Body of pancreas (tissue), 4 donors: ENCODE measurements around the gene GIPC1. TPM values are rescaled to one million over a fixed set of nuclear protein-coding genes. Genes with fewer than 3 reads are reported as not detected.

Experiments used
- ATAC-seq: fragments of 150-250 bp; one replicate; pipeline ENCODE4 v1.9.1; 2016
- DNase-seq, 4 donors: peaks; one replicate each; pipeline ENCODE4 v3.0.0-alpha.2; 2019
- H3K27ac ChIP-seq, 4 donors: fragments of 200-600 bp; sonication (generic); 1 replicate in 3 of 4; 2 replicates in 1 of 4; pipeline versions ENCODE4 v1.5.1 to v1.6.1; 2016 to 2019; ENCODE audit warnings: mild to moderate bottlenecking in 1 of 4, mixed read lengths in 1 of 4, moderate library complexity in 1 of 4
- H3K27me3 ChIP-seq, 2 donors: fragments of 200-600 bp; sonication (generic); one replicate each; pipeline ENCODE4 v1.6.0; 2016; ENCODE audit warnings: mild to moderate bottlenecking in 1 of 2
- H3K36me3 ChIP-seq, 2 donors: fragments of 200-600 bp; sonication (generic); replicated peaks in 1 of 2; 2 replicates each; pipeline ENCODE4 v1.5.1; 2016; ENCODE audit warnings: low read depth in 2 of 2; ENCODE audit not compliant: insufficient read depth in 1 of 2
- H3K4me1 ChIP-seq: fragments of 200-600 bp; sonication (generic); one replicate; pipeline ENCODE4 v1.6.0; 2016
- H3K4me3 ChIP-seq, 2 donors: fragments of 200-600 bp; sonication (generic); 1 replicate in 1 of 2; 2 replicates in 1 of 2; pipeline ENCODE4 v1.5.1; 2016 to 2019
- H3K9me3 ChIP-seq, 3 donors: fragments of 200-600 bp; sonication (generic); 1 replicate in 2 of 3; 2 replicates in 1 of 3; pipeline ENCODE4 v1.5.1; 2016
- POLR2A ChIP-seq, 3 donors: fragments of 450-650 bp; IDR thresholded peaks; one replicate each; pipeline ENCODE4 v1.6.1; 2016; ENCODE audit warnings: antibody characterized with exemption in 3 of 3, mild to moderate bottlenecking in 2 of 3
- WGBS, 2 donors: methylation state at CpG; one replicate each; pipeline ENCODE4 v1.1.5; 2017; 5-methylcytosine and 5-hydroxymethylcytosine counted together
- intact Hi-C: fragments of 100-400 bp; cut with DNase I; formaldehyde crosslinking; loops from one replicate; pipeline ENCODE4 v1.15.1; 2023
- total RNA-seq, 2 donors: library from RNA; depleted of rRNA; stranded (reverse); fragments of >200 nt; gene quantifications; one replicate each; pipeline ENCODE4 v1.1.0, GENCODE V29; 2016
- TF ChIP-seq, protein P1 (sequence below), 7 experiments: fragments of 450-650 bp in 4 of 7; fragments of 200-600 bp in 3 of 7; sonication (generic) in 3 of 7; IDR thresholded peaks; one replicate each; pipeline ENCODE4 v1.5.1; 2016 to 2019; ENCODE audit warnings: antibody characterized with exemption in 7 of 7

The GIPC1 gene
- total RNA-seq, 2 donors from 2014 or later: 34.5 to 120 TPM

- WGBS, 2 donors: 80 to 94% methylated on average over 6 of the region's 6 CpGs
- intact Hi-C loops: no loop called here
- no peaks in the 10 kb centered on the region for H3K27me3 ChIP-seq
- no peak overlapping the region for H3K27ac ChIP-seq
- H3K4me1 ChIP-seq: no peaks in the 10 kb centered on the region
- no peaks in the 10 kb centered on the region for H3K9me3 ChIP-seq
- no peak overlapping the region for H3K4me3 ChIP-seq
- TF ChIP-seq POLR2A (IDR thresholded peaks at IDR 0.05): no peak
- TF ChIP-seq, protein P1, sequence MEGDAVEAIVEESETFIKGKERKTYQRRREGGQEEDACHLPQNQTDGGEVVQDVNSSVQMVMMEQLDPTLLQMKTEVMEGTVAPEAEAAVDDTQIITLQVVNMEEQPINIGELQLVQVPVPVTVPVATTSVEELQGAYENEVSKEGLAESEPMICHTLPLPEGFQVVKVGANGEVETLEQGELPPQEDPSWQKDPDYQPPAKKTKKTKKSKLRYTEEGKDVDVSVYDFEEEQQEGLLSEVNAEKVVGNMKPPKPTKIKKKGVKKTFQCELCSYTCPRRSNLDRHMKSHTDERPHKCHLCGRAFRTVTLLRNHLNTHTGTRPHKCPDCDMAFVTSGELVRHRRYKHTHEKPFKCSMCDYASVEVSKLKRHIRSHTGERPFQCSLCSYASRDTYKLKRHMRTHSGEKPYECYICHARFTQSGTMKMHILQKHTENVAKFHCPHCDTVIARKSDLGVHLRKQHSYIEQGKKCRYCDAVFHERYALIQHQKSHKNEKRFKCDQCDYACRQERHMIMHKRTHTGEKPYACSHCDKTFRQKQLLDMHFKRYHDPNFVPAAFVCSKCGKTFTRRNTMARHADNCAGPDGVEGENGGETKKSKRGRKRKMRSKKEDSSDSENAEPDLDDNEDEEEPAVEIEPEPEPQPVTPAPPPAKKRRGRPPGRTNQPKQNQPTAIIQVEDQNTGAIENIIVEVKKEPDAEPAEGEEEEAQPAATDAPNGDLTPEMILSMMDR (IDR thresholded peaks at IDR 0.05): no peak
- H3K36me3 ChIP-seq: peaks cover 0 to 32% of the 10 kb centered on the region in 2 donors
- no peak for ATAC-seq
- DNase-seq: no peak
Measured at GRCh38 chr19:14449321-14449720, 46.6 kb downstream of the GIPC1 start.

GRCh38 chr19:14446336-14447036 lies 49.4 kb downstream of the GIPC1 start:
- Histone ChIP-seq H3K4me1 (no peaks in the 10 kb centered on the region), H3K27me3 (no peaks in the 10 kb centered on the region), H3K36me3 (peaks cover 0 to 45% of the 10 kb centered on the region in 2 donors), H3K27ac (no peak overlapping the region), H3K9me3 (no peaks in the 10 kb centered on the region), H3K4me3 (no peak overlapping the region)
- 90 to 96% methylated on average over 2 to 10 of the region's 10 CpGs for WGBS, 2 donors
- TF ChIP-seq POLR2A (IDR thresholded peaks at IDR 0.05): no peak
- TF ChIP-seq, protein P1 (IDR thresholded peaks at IDR 0.05): no peak
- DNase-seq (no peak), ATAC-seq (no peak)
- intact Hi-C loops: no loop called here

DNA sequence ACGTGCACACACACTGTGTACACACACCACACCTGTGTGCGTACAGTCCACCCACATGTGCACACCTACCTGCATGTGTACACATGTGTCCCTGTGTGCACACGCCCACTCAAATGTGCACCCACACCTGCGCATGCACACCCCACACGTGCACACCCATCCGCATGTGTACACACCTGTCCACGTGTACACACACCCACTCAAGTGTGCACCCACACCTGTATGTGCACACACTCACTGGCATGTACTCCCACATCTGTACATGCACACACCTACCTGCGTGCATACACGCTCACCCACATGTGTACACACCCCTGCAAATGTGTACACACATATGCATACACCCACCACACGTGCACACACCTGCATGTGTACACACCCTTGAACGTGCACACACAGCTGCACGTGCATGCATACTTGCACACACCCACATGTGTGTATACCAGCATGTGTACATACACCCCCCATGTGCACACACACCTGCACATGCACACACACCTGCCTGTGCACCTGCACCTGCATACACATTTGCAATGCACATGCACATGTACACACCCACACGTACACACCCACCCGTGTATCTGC lies 52.2 kb downstream of the GIPC1 start:
- Histone ChIP-seq H3K27ac (no peak overlapping the region), H3K4me1 (no peaks in the 10 kb centered on the region), H3K27me3 (no peaks in the 10 kb centered on the region), H3K36me3 (peaks cover 0 to 39% of the 10 kb centered on the region in 2 donors), H3K4me3 (no peak overlapping the region), H3K9me3 (no peaks in the 10 kb centered on the region)
- DNase-seq (no peak), ATAC-seq (no peak)
- TF ChIP-seq POLR2A (IDR thresholded peaks at IDR 0.05): no peak
- TF ChIP-seq, protein P1 (IDR thresholded peaks at IDR 0.05): peak in 1 of 7 experiments; percentile 30
- intact Hi-C loops: no loop called here
- 90 to 93% methylated on average over 9 to 13 of the region's 14 CpGs for WGBS, 2 donors

DNA sequence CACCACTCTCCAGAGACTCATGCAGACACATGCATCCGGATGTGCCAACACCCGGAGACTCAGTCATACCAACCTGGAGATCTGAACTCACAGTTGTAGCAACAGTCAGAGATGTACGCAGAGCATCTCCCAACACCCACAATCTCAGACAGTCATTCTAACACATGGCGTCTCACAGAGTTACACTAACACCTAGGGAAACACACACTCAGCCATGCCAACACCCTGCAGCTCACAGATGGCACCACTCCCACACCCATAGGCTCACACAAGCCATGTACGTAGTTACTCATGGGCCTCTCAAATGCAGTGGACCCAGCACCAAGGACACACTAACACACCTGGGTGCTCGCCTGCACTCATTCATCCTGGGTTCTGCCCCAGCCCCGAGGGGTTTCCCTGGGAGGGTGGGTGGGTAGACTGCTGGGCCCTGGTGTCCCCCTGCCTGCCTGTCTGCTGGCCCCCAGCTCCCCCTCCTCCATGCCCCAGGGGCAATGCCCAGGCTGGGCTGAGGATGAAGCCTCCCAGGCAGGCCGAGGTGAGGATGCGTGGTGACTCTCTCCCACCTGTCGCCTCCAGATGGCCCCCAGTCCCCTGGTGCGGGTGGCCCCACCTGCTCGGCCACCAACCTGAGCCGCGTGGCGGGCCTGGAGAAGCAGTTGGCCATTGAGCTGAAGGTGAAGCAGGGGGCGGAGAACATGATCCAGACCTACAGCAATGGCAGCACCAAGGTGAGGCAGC lies 52.9 kb downstream of the GIPC1 start:
- Histone ChIP-seq H3K27me3 (no peaks in the 10 kb centered on the region), H3K27ac (no peak overlapping the region), H3K9me3 (no peaks in the 10 kb centered on the region), H3K36me3 (peaks cover 0 to 36% of the 10 kb centered on the region in 2 donors), H3K4me3 (no peak overlapping the region), H3K4me1 (no peaks in the 10 kb centered on the region)
- TF ChIP-seq, protein P1 (IDR thresholded peaks at IDR 0.05): no peak
- TF ChIP-seq POLR2A (IDR thresholded peaks at IDR 0.05): no peak
- no peak for ATAC-seq
- WGBS, 2 donors: 88 to 100% methylated on average over 2 to 16 of the region's 16 CpGs
- intact Hi-C loops: no loop called here
- no peak for DNase-seq
